GM19099 (cell line): ENCODE measurements around the gene DPEP2.
A peak's percentile ranks its signal among the peaks of the same experiment; 100 is the strongest.

Experiments
- POLR2A ChIP-seq: IDR thresholded peaks from 3 replicates; pipeline ENCODE4 v1.6.1; 2011; ENCODE audit warnings: low read depth; ENCODE audit not compliant: insufficient read length; ENCODE audit errors: extremely low read depth

Gene DPEP2, protein sequence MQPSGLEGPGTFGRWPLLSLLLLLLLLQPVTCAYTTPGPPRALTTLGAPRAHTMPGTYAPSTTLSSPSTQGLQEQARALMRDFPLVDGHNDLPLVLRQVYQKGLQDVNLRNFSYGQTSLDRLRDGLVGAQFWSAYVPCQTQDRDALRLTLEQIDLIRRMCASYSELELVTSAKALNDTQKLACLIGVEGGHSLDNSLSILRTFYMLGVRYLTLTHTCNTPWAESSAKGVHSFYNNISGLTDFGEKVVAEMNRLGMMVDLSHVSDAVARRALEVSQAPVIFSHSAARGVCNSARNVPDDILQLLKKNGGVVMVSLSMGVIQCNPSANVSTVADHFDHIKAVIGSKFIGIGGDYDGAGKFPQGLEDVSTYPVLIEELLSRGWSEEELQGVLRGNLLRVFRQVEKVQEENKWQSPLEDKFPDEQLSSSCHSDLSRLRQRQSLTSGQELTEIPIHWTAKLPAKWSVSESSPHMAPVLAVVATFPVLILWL

DNA sequence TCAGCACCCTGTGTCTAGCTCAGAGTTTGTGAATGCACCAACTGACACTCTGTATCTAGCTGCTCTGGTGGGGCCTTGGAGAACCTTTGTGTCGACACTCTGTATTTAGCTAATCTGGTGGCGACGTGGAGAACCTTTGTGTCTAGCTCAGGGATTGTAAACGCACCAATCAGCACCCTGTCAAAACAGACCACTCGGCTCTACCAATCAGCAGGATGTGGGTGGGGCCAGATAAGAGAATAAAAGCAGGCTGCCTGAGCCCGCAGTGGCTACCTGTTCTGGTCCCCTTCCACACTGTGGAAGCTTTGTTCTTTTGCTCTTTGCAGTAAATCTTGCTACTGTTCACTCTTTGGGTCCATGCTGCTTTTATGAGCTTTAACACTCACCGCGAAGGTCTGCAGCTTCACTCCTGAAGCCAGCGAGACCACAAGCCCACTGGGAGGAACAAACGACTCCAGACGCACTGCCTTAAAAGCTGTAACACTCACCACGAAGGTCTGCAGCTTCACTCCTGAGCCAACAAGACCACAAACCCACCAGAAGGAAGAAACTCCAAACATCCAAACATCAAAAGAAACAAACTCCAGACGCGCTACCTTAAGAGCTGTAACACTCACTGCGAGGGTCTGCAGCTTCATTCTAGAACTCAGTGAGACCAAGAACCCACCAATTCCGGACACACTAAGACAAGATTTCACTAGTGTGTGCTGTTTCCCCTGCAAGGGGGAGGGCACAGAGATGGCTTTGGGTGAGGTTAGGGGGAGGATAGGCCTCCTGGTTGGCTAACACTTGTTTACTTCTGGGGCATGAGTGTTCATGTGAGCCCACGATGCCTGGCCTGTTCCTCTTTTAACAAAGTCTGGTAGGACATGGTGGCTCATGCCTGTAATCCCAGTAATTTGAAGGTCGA, at the start of gene DPEP2:
DPEP2 (minus strand) TSS at position 706 of the 910 bp plus-strand sequence. CDS start 6,272 bp downstream, outside the sequence.
- TF ChIP-seq POLR2A, result peak; percentile 28

DNA sequence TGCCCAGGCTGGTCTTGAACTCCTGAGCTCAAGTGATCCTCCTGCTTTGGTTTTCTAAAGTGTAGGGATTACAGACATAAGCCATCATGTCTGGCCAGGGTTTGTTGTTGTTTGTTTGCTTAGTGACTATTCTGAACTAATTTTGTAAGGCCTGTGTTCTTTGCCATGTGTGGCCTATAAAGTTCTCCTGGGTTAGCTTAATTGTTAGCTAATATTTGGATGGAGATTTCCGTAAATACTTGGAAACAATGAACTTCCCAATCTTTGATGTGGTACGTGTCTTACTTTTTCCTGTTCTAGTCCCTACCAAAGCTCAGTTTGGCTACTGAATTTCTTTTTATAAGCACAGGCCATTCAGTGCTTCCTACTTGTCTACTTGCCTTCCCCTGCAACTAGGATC, 48.7 kb upstream of the DPEP2 start:
- no peak for TF ChIP-seq POLR2A

DNA sequence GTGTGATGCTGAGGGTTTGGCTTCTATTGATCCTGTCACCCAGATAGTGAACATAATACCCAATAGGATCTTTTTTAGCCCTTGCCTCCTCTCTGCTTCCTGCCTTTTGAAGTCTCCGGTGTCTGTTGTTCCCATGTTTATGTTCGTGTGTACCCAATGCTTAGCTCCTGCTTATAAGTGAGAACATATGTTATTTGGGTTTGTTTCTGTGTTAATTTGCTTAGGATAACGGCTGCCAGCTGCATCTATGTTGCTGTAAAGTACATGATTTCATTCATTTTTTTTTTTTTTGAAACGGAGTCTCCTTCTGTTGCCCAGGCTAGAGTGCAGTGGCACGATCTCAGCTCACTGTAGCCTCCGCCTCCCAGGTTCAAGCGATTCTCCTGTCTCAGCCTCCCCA, 46.8 kb upstream of the DPEP2 start:
- no peak for TF ChIP-seq POLR2A

DNA sequence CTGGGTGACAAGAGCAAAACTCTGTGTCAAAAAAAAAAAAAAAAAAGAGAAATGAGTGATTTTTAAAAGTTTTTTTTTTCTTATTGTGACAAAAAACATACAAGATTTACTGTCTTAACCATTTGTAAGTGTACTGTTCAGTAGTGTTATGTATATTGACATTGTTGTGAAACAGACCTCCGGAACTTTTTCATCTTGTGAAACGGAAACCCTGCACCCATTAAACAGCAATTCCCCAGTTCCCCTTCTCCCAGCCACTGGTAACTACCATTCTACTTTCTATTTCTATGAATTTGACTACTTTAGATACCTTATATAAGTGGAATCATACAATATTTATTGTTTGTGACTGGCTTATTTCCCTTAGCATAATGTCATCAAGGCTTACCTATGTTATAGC, 42.5 kb upstream of the DPEP2 start:
- no peak for TF ChIP-seq POLR2A

DNA sequence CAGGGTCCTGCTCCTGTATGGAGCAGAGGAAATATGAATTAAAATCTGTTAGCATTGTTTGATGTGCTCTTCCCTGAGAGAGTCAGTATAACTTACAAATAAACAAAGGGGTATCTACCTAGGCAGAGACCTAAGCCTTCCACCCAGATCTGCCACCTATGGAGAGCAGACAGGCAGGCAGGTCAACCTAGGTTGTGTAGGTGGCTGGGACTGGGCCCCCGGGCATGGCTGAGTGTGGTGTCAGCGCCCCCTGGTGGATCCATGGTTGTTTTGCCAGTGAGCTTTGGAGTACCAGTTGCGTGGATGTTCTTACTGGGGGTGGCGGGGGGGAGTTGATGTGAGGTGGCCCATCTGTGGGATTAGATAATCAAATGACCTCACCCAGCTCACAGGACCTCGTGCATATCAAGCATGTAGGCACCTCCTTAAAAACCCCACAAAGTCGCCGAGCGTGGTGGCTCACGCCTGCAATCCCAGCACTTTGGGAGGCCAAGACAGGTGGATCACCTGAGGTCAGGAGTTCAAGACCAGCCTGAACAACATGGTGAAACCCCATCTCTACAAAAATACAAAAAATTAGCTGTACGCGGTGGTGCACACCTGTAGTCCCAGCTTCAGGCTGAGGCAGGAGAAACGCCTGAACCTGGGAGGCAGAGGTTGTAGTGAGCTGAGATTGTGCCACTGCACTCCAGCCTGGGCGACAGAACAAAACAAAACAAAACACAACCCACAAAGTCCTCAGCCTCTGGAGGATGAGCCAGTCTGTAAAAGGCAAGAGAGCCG, 41.4 kb upstream of the DPEP2 start:
- TF ChIP-seq POLR2A, result no peak

DNA sequence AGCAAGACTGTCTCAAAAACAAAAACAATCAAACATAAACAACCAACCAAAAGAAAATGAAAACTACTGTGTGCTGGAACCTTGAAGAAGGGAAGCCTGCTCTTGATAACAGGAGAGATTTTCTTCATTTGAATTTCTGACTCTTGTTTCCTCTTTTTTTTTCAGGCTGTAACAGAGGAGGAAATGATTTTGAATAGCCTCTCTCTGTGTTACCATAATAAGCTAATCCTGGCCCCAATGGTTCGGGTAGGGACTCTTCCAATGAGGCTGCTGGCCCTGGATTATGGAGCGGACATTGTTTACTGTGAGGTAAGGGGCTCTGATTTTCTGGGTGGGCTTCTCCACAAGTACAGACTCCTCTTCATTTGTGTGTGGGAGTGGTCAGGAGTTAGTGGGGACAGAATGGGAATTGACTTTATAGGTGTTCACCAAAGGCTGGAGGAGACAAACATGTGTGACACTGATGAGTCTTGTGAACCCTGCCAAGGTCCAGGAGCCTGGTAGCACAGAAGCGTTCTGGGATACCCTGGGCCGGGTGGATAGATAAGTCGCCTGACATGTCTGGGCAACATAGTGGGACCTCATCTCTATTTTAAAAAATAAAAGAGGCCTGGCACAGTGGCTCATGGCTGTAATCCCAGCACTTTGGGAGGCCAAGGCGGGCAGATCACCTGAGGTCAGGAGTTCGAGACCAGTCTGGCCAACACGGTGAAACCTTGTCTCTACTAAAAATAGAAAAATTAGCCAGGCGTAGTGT, 38.7 kb upstream of the DPEP2 start:
- TF ChIP-seq POLR2A, result peak; percentile 40

DNA sequence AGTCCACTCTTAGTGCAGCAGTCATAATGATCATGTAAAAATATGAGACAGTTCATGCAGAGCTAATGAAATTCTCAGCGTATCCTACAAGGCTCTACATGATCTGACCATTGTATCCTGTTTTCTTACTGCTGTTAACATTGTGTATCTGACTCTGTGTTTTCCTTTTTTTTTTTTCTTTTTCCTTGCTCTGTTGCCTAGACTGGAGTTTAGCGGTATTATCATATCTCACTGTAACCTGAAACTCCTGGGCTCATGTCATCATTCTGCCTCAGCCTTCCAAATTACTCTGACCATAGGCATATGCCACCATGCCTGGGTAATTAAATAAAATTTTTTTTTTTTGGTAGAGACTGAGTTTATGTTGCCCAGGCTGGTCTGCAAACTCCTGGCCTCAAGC, 35.9 kb upstream of the DPEP2 start:
- TF ChIP-seq POLR2A, result no peak

DNA sequence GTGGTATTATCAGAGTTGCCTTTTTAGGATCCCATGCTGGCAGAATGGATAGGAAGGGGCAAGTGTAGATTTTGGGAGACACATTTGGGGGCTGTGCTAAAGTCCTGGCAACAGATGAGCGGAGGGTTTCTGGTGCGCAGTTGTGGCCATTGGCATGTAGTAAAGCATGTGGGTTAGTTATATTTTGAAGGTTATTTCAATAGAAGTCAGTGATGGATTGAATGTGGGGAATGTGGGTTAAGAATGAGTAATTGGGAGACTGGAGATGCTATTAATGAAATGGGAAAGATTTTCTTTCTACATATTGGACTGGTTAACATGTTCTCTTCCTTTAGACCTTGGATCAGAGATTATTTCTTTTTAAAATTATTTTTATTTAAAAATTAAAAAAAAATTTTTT, 33.8 kb upstream of the DPEP2 start:
- TF ChIP-seq POLR2A, result no peak

DNA sequence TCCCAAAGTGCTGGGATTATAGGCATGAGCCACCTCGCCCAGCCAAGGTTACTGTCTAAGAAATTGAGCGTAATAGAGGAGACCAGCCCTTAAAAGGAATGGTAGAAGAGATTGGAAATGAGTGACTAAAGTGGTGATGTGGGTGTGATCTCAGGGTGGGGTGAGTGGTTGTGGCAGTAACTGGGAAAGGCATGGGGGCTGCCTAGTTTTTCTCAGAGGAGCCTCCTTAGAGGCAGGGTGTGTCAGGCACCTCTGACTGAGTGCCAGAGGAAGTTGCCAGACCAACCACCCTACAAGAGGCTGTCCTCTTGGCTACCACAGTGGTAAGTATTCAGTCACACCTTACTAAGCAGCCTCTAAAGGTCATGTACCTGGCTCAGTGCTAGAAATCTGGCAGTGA, 32.7 kb upstream of the DPEP2 start:
- no peak for TF ChIP-seq POLR2A

DNA sequence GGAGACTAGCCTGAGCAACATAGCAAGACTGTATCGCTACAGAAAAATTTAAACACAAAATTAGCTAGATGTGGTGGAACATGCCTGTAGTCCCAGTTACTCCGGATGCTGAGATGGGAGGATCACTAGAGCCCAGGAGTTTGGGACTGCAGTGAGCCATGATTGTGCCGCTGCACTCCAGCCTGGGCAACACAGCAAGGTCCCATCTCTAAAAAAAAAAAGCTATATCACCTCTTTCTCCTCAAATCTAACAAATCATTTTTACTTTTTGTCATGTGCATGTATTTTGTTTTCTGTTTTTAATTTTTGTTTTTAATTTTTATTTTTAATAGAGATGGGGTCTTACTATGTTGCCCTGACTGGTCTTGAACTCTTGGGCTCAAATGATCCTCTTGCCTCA, 29.7 kb upstream of the DPEP2 start:
- no peak for TF ChIP-seq POLR2A

DNA sequence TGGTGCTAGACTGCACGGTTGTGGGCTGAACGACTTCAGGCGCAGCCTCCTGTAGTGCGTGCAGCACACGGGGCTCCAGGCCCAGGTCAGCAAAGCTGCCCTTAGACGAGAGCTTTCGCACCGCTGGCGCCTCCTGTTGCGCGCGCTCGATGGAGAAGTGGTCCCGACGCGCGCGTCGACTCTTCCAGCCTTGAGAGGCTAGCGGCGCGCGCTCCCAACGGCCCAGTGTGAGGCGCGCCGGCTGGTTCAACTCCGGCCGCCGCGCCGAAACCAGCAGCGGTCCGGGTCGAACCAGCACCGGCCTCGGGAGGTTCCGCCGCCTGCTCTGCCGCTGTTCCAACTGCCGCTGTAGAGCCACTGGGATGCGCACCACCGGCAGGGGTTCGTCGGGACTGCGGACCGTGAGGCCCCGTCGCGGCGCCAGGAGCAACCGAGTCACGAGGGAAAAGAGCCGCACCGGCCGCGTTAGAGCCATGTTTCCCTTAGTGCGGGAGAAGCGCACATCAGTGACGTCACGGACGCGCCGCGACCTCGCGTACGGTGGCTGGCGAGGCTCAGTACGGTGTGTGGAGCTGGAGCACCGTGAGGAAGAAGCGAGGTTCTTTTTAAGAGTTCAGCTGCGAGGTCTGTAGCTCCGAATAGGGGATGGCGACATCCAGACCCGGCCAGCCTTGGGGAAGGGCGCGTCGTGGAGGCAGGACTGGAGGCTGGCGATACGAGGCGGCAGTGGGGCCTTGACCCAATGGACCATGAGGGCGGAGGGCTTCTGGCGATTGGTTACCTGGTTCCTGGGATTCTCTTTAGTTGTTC, 23.6 kb upstream of the DPEP2 start, which contains the start of the genes DDX28 and DUS2:
DDX28 (minus strand) TSS at position 505 of the 810 bp plus-strand sequence; CDS start at position 475, 30 bp downstream.
DUS2 (plus strand) TSS at position 557 of the 810 bp plus-strand sequence. CDS start 14,740 bp downstream, outside the sequence.
- peak; percentile 80 for TF ChIP-seq POLR2A

DNA sequence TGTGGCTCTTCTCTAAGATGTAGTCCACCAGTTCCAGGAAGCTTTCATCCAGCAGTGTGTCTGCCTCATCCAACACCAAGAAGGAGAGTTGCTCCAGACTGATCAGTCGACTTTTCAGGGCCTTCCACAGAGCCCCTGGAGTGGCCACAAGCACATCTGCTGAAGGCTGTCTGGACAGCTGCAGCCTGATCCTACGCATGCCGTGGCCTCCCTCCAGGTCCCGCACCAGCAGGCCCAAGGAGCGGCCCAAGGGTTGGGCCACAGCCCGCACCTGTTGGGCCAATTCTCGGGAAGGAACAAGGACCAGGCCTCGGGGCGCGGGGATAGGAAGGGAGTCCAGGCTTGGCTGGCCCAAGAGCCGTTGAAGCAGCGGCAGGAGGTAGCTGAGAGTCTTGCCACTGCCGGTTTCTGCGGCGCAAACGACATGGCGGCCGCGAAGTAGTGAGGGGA, 23.0 kb upstream of the DPEP2 start:
- no peak for TF ChIP-seq POLR2A

DNA sequence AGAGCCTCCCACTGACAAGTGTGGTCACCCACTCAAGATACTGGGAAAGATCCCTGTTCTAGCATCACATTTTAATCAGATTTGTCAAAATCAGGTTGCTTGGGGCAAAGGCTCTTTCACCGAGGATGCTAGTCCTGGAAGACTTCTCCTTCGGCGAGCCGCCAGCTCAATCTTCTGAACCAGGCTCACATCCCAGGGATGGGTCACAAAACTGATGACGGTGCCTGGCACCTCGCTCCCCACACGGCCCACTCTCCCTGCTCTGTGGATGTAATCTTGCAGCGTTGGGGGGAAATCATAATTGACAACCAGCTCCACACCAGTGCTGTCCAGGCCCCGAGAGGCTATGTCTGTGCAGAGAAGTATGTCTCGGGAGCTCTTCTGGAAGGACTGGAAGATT, 22.2 kb upstream of the DPEP2 start:
- TF ChIP-seq POLR2A, result no peak

DNA sequence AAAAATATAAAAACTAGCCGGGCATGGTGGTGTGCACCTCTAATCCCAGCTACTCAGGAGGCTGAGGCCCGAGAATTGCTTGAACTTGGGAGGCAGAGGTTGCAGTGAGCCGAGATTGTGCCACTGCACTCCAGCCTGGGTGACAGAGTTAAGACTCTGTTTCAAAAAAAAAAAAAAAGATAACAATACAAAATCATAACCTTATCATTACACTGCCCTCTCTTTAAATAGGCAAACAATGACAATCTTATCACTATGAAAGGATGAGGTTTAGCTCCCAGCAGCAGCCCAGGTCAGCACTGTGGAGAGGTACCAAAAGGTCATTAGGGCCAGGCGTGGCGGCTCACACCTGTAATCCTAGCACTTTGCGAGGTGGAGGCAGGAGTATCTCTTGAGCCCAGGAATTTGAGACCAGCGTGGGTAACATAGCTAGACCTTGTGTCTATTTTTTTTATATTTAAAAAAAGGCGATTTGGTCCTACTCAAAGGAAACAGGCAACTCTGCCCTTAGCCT, 19.9 kb upstream of the DPEP2 start:
- TF ChIP-seq POLR2A, result no peak
